Measurements from ENCODE around the gene HOXB4. TPM values are rescaled to one million over a fixed set of nuclear protein-coding genes. Genes with fewer than 3 reads are reported as not detected.

HOXB4 gene
- total RNA-seq, 1 donor from 2014 or later = 6.5 TPM

DNA sequence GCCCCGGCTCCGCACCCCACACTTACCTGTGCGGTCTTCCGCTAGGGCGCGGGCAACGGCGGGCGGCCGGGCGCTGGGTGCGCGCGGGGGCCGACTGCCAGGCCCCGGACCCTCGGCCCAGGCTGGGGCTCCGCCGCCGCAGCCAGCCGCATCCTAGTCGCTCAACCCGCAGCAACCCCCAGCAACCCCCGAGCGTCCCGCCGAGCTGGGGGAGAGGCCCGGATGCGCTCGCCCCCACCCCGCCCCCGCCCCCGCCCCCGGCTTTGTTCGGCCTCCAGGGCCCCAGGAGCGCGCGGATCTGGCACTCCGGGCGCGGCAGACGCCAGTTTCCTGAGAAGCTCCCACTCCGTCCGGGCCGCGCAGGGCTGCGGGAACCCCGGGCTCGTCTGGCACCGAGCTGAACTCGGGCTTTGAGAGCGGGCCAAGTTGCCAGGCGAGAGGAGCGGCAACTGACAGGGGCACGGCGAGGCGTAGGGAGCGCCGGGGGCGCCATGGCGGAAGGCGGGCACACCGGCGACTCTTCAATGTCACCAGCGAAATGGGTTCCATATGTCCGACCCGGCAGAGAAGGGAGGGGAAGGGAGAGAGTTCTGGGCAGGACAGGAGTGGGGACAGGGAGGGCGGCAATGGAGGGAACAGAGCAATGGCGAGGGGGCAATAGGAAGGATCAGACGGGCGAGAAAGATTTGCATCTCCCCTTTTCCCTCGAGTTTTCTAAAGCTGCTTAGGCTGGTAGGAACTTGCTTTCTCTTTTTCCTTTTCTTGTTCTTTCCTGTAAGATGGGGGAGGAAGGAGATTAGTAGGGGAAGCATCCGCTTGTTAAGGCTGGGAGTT lies 13.7 kb downstream of the HOXB4 start:
- Mint-ChIP-seq H3K27me3 (ENCODE audit: unreplicated experiment) (peaks cover 29% of the 10 kb centered on the region), H3K36me3 (ENCODE audit: low read depth, unreplicated experiment) (peaks cover 14% of the 10 kb centered on the region), H3K9me3 (ENCODE audit: unreplicated experiment) (no peaks in the 10 kb centered on the region), H3K4me1 (ENCODE audit: unreplicated experiment) (peaks cover 50% of the 10 kb centered on the region), H3K4me3 (ENCODE audit: unreplicated experiment) (no peak overlapping the region), H3K27ac (ENCODE audit: unreplicated experiment) (peak overlapping the region; percentile 88)
- TF ChIP-seq, protein P1, sequence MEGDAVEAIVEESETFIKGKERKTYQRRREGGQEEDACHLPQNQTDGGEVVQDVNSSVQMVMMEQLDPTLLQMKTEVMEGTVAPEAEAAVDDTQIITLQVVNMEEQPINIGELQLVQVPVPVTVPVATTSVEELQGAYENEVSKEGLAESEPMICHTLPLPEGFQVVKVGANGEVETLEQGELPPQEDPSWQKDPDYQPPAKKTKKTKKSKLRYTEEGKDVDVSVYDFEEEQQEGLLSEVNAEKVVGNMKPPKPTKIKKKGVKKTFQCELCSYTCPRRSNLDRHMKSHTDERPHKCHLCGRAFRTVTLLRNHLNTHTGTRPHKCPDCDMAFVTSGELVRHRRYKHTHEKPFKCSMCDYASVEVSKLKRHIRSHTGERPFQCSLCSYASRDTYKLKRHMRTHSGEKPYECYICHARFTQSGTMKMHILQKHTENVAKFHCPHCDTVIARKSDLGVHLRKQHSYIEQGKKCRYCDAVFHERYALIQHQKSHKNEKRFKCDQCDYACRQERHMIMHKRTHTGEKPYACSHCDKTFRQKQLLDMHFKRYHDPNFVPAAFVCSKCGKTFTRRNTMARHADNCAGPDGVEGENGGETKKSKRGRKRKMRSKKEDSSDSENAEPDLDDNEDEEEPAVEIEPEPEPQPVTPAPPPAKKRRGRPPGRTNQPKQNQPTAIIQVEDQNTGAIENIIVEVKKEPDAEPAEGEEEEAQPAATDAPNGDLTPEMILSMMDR (IDR thresholded peaks at IDR 0.05; ENCODE audit: unreplicated experiment) = no peak
- DNase-seq (ENCODE audit: low spot score) = peak; percentile 59

DNA sequence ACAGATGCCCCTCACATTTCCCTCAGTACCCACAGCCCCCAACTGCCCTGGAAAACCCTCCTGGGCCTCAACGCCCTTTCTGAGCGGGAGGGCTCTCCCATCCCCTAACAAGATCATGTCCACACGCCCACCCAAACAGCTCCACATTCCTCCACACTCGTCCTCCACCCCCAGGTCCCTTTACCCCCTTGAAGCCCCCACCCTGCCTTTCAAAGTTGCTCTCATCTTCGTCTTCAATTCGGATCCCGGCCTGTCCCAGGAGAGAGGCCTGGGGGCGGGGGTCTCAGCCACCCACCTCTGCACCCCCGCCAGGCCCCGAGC lies 14.3 kb downstream of the HOXB4 start:
- peaks cover 47% of the 10 kb centered on the region for H3K4me1 Mint-ChIP-seq (ENCODE audit: unreplicated experiment)
- no peak for DNase-seq (ENCODE audit: low spot score)
- H3K4me3 Mint-ChIP-seq (ENCODE audit: unreplicated experiment) = peak overlapping the region; percentile 94
- H3K27me3 Mint-ChIP-seq (ENCODE audit: unreplicated experiment) = peaks cover 25% of the 10 kb centered on the region
- H3K27ac Mint-ChIP-seq (ENCODE audit: unreplicated experiment) = no peak overlapping the region
- H3K36me3 Mint-ChIP-seq (ENCODE audit: low read depth, unreplicated experiment) = peaks cover 14% of the 10 kb centered on the region
- H3K9me3 Mint-ChIP-seq (ENCODE audit: unreplicated experiment) = no peaks in the 10 kb centered on the region
- TF ChIP-seq, protein P1 (IDR thresholded peaks at IDR 0.05; ENCODE audit: unreplicated experiment) = no peak

DNA sequence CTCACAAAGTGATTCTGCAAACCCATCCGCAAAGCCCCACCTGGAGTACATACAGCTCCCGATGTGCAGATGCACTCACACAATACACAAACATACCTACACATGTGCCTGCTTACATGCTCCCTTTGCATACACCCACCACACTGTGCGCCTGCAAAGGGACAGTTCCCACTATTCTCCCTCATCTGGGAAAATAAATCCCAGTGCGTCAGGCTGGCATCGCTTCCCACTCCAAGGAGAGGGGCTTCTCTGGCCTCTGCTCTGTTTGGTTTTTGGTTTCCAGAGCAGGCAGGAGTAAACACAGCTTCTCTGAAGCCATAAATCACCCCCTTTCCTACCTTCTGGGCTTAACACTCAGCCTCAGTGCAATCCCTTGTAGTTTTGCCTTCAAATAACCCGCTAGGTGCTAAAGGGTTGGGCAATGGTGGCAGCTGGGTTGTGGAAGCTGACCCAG lies 14.7 kb downstream of the HOXB4 start:
- peaks cover 46% of the 10 kb centered on the region for H3K4me1 Mint-ChIP-seq (ENCODE audit: unreplicated experiment)
- H3K27me3 Mint-ChIP-seq (ENCODE audit: unreplicated experiment) = peaks cover 29% of the 10 kb centered on the region

DNA sequence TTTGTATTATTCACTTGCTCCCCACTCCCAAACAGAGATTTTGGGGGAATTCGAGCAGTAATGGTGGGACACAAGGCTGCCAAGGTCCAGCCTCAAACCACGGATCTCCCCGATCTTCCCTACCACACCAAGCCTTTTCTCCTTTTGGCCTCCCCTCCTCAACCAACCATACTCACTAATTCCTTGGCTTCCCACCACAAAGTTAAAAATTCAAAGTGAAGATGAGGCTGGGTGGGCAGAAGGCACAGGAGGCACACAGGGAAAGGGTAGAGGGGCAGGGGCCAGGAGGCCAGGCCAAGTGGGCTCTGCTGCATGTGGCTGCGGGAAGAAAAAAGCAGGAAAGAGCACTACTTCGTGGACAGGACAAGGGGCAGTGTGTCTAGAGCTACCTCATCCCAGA lies 15.2 kb downstream of the HOXB4 start:
- Mint-ChIP-seq H3K36me3 (ENCODE audit: low read depth, unreplicated experiment) (peaks cover 19% of the 10 kb centered on the region), H3K27me3 (ENCODE audit: unreplicated experiment) (peaks cover 30% of the 10 kb centered on the region), H3K27ac (ENCODE audit: unreplicated experiment) (no peak overlapping the region), H3K9me3 (ENCODE audit: unreplicated experiment) (no peaks in the 10 kb centered on the region), H3K4me1 (ENCODE audit: unreplicated experiment) (peaks cover 47% of the 10 kb centered on the region), H3K4me3 (ENCODE audit: unreplicated experiment) (peak overlapping the region; percentile 94)
- no peak for DNase-seq (ENCODE audit: low spot score)
- TF ChIP-seq, protein P1 (IDR thresholded peaks at IDR 0.05; ENCODE audit: unreplicated experiment) = no peak

More for the DNA sequence above, 14.7 kb downstream of the HOXB4 start:
- DNase-seq (ENCODE audit: low spot score) = no peak
- TF ChIP-seq, protein P1 (IDR thresholded peaks at IDR 0.05; ENCODE audit: unreplicated experiment) = no peak
- Mint-ChIP-seq H3K4me3 (ENCODE audit: unreplicated experiment) (peak overlapping the region; percentile 94), H3K36me3 (ENCODE audit: low read depth, unreplicated experiment) (peaks cover 19% of the 10 kb centered on the region), H3K27ac (ENCODE audit: unreplicated experiment) (no peak overlapping the region), H3K9me3 (ENCODE audit: unreplicated experiment) (no peaks in the 10 kb centered on the region)

Data from endothelial cell (in vitro differentiated cells).